ENCODE data around the gene LRP11.

DNA sequence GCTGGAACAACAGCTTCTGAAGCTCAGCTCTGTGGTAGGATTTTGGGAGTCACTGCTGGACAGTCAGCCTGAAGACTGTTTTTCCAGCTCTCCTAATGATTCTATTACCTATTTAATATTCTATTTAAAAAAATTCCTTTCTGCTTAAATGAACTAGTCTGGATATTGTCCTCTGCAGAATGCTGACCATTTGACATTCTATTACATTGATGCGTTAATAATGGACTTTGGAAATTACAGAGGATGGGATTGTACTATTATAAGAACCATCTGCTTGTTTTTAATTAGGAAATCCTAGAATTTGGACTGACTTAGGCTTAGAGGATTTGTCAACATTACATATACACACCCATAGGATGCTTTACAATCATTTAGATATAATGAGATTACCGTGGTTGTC lies 19.7 kb downstream of the LRP11 start:
- TF ChIP-seq POLR2A (IDR thresholded peaks at IDR 0.05), result no peak
- no peak for TF ChIP-seq CTCF (IDR thresholded peaks at IDR 0.05)
